H54 (cell line): ENCODE data around the gene SPRN.
"Not testable (repeated sequence)": the region's sequence is repeated elsewhere in the genome, so short reads cannot be mapped to it uniquely, and the experiment has no call there.

Source experiments
- DNase-seq: peaks from one replicate; pipeline ENCODE4 v3.0.0; 2011; ENCODE audit warnings: low spot score, mixed read lengths; ENCODE audit not compliant: insufficient read length
- FAIRE-seq: peaks from 3 replicates; lab custom pipeline; 2011; peaks lifted over from hg19 to GRCh38; lab: Jason Lieb, UNC
- POLR2A ChIP-seq: IDR thresholded peaks from 2 replicates; pipeline ENCODE4 v1.6.1; 2011; ENCODE audit warnings: low read depth, mild to moderate bottlenecking, low read length

SPRN gene

GRCh38 chr10:133419211-133419950, 5.0 kb downstream of the SPRN start:
- DNase-seq, result no peak
- no peak for TF ChIP-seq POLR2A
- no peak for FAIRE-seq

GRCh38 chr10:133418289-133418993, 6.0 kb downstream of the SPRN start:
- FAIRE-seq (no peak), DNase-seq (no peak)
- TF ChIP-seq POLR2A, result no peak

GRCh38 chr10:133415752-133416151, 8.7 kb downstream of the SPRN start:
- no peak for TF ChIP-seq POLR2A
- DNase-seq, result no peak
- no peak for FAIRE-seq

GRCh38 chr10:133414401-133414800, 10.0 kb downstream of the SPRN start:
- not testable (repeated sequence) for DNase-seq, FAIRE-seq

GRCh38 chr10:133412381-133412711, 12.1 kb downstream of the SPRN start:
- DNase-seq, result no peak
- no peak for FAIRE-seq
- TF ChIP-seq POLR2A, result no peak

GRCh38 chr10:133411523-133412380, 12.7 kb downstream of the SPRN start:
- DNase-seq (no peak), FAIRE-seq (no peak)
- no peak for TF ChIP-seq POLR2A

- FAIRE-seq, result no peak
- no peak for TF ChIP-seq POLR2A
- DNase-seq, result no peak
Observed at GRCh38 chr10:133405844-133406527, 18.4 kb downstream of the SPRN start.

- DNase-seq (no peak), FAIRE-seq (no peak)
- no peak for TF ChIP-seq POLR2A
Observed at GRCh38 chr10:133405272-133405671, 19.2 kb downstream of the SPRN start.

- TF ChIP-seq POLR2A, result no peak
- FAIRE-seq, result no peak
Observed at GRCh38 chr10:133403784-133404183, 20.6 kb downstream of the SPRN start.

GRCh38 chr10:133403359-133403758, 21.1 kb downstream of the SPRN start:
- no peak for TF ChIP-seq POLR2A
- DNase-seq (no peak), FAIRE-seq (no peak)

More at GRCh38 chr10:133403784-133404183, 20.6 kb downstream of the SPRN start:
- no peak for DNase-seq

- no peak for FAIRE-seq
- no peak for TF ChIP-seq POLR2A
- DNase-seq, result no peak
Observed at GRCh38 chr10:133401981-133402725, 22.3 kb downstream of the SPRN start.

- no peak for FAIRE-seq
Observed at GRCh38 chr10:133401500-133401899, 22.9 kb downstream of the SPRN start.

GRCh38 chr10:133400624-133401424, 23.6 kb downstream of the SPRN start:
- DNase-seq, result no peak
- no peak for FAIRE-seq

More at GRCh38 chr10:133401500-133401899, 22.9 kb downstream of the SPRN start:
- no peak for TF ChIP-seq POLR2A
- no peak for DNase-seq

More at GRCh38 chr10:133400624-133401424, 23.6 kb downstream of the SPRN start:
- no peak for TF ChIP-seq POLR2A
